Astrocyte of the cerebellum (primary cell): Measurements from ENCODE around the gene DCX.

Experiments used
- DNase-seq: peaks from one replicate; pipeline ENCODE4 v3.0.0-alpha.2; 2011; ENCODE audit warnings: low read depth
- H3K4me3 ChIP-seq: 2 replicates; pipeline ENCODE4 v1.5.1; 2011; ENCODE audit warnings: mild to moderate bottlenecking, low read depth, low read length, moderate library complexity
- in situ Hi-C: cut with HindIII; loops from 2 replicates; pipeline ENCODE4 v1.10.0; 2017; ENCODE audit warnings: low sequenced_read_pairs
- TF ChIP-seq, protein P1 (sequence below): IDR thresholded peaks from 2 replicates; pipeline ENCODE4 v1.5.1; 2012; ENCODE audit warnings: low read length, low read depth, moderate library complexity, mild to moderate bottlenecking; ENCODE audit errors: missing control alignments

DCX gene

GRCh38 chrX:111257733-111258132 is 154.3 kb downstream of the DCX start:
- in situ Hi-C loops = no loop called here
- TF ChIP-seq, protein P1, sequence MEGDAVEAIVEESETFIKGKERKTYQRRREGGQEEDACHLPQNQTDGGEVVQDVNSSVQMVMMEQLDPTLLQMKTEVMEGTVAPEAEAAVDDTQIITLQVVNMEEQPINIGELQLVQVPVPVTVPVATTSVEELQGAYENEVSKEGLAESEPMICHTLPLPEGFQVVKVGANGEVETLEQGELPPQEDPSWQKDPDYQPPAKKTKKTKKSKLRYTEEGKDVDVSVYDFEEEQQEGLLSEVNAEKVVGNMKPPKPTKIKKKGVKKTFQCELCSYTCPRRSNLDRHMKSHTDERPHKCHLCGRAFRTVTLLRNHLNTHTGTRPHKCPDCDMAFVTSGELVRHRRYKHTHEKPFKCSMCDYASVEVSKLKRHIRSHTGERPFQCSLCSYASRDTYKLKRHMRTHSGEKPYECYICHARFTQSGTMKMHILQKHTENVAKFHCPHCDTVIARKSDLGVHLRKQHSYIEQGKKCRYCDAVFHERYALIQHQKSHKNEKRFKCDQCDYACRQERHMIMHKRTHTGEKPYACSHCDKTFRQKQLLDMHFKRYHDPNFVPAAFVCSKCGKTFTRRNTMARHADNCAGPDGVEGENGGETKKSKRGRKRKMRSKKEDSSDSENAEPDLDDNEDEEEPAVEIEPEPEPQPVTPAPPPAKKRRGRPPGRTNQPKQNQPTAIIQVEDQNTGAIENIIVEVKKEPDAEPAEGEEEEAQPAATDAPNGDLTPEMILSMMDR = no peak
- no peak for DNase-seq
- H3K4me3 ChIP-seq = no peak overlapping the region

DNA sequence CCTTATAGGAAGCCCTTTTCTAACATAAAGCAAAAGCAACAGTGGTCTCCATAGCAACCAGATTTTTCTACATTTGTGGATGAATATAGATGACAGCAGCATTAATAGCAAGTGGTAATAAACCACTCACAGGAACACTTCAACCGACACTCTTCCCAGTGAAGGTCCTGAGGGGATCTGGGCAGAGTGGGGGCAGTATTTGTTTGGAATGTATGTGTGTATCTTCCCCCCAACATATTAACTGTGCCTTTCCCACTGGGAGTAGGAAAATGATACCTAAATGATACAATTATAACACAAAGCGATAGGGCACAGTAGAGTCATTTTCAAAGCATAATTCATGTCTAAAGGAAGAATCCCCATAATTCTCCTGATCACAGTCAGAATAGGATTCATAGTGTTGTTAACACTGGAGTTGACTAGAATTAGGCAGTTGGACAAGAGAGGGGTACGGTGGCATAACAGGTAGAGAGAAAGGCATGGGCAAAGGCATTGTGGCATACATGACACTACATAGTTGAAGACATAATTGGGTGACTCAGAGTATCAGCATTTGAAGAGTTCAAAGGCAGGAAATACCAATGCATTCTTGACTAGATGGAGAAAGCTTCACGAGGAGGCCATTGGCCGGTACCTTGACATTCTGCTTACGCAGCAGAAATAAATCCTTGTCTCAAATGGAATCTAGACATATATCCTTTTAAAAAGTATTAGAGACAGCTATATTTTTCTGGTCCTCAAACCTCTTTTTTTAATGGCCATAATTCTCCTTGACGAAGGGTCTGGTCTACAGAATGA is 156.9 kb downstream of the DCX start:
- in situ Hi-C loops = no loop called here
- TF ChIP-seq, protein P1 = no peak
- DNase-seq = no peak
- no peak overlapping the region for H3K4me3 ChIP-seq

GRCh38 chrX:111244235-111244750 is 167.7 kb downstream of the DCX start:
- H3K4me3 ChIP-seq = no peak overlapping the region
- TF ChIP-seq, protein P1 = peak; percentile 47

More at GRCh38 chrX:111244235-111244750, 167.7 kb downstream of the DCX start:
- DNase-seq = no peak
- in situ Hi-C loops = no loop called here
